ENCODE data around the gene FGFR2. TPM values are rescaled to one million over a fixed set of nuclear protein-coding genes. Genes with fewer than 3 reads are reported as not detected.

FGFR2 gene
- polyA plus RNA-seq (ENCODE audit: insufficient read depth in 1 of 5, insufficient read length in 5 of 5, low replicate concordance in 1 of 5), result 100 to 1,000 TPM; 241 to 327 (median 298) TPM
- long read RNA-seq, donor 1, partial matches to known transcripts, result 7 of 15 reads
- long read RNA-seq, donor 1, other reads (novel, unspliced or antisense), result 6 of 15 reads
- long read RNA-seq, donor 2, partial matches to known transcripts, result 0 of 9 reads
- long read RNA-seq, donor 2, other reads (novel, unspliced or antisense), result 7 of 9 reads
- long read RNA-seq, donor 3, partial matches to known transcripts, result 7 of 14 reads
- long read RNA-seq, donor 3, other reads (novel, unspliced or antisense), result 7 of 14 reads
- long read RNA-seq, donor 4, partial matches to known transcripts, result 0 of 7 reads
- long read RNA-seq, donor 4, other reads (novel, unspliced or antisense), result 7 of 7 reads
- long read RNA-seq, donor 5, partial matches to known transcripts, result 32 of 39 reads
- long read RNA-seq, donor 5, other reads (novel, unspliced or antisense), result 5 of 39 reads
- long read RNA-seq, donor 6, partial matches to known transcripts, result 15 of 40 reads
- long read RNA-seq, donor 6, other reads (novel, unspliced or antisense), result 25 of 40 reads
- long read RNA-seq, donor 7, partial matches to known transcripts, result 14 of 39 reads
- long read RNA-seq, donor 7, other reads (novel, unspliced or antisense), result 25 of 39 reads
- long read RNA-seq, donor 8, partial matches to known transcripts, result 0 of 1 reads
- long read RNA-seq, donor 8, other reads (novel, unspliced or antisense), result 0 of 1 reads

DNA sequence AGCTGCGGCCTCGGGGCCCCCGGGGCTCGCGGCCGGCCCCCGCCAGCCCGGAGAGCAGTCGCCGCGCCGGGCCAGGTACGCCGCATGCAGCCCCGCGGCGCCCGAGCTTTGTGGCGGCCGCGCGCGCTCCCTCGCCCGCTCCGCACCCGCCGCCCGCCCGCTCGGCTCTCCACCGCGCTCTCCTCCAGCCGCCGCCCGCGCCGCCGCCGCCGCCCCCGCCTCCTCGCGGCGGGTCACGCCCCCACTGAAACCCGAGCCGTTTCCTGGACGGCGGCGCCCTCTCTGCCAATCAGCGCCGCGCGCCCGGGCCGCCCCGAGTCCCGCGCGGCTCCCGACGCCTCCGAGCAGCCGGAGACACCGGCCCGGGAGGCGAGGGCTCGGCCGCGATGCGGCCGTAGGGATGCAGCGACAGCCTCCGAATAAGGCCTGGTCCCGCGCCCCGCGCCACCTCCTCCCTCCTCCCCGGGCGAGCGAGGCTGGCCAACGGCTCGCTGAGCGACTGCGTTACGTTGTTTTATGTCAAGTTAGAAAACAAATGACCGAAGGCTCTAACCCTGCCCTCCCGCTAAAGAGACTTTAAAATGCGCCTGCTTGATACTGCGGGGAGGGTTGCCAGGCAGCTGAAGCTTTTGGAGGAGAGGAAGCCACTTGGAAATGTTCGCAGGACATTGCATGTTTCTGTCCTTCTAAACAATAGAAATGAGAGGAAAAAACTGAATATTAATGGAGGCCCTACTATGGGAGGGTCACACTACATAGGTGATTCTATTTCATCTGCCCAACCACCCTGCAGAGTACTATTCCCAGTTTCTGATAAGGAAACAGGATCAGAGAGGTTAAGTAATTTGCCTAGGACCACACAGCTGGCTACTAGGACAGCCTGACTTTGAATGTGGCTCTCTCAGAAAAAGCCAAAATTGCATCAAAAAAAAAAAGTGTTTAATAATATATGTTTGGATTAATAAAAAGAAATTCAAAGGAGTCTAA lies at the start of gene FGFR2:
Gene FGFR2 (minus strand): TSS at position 182 of the 987 bp plus-strand sequence. CDS start 4,627 bp downstream, outside the sequence.
- peak; percentile 87 for DNase-seq

GRCh38 chr10:121647401-121647800 lies 49.2 kb upstream of the FGFR2 start:
- no peak for DNase-seq

DNA sequence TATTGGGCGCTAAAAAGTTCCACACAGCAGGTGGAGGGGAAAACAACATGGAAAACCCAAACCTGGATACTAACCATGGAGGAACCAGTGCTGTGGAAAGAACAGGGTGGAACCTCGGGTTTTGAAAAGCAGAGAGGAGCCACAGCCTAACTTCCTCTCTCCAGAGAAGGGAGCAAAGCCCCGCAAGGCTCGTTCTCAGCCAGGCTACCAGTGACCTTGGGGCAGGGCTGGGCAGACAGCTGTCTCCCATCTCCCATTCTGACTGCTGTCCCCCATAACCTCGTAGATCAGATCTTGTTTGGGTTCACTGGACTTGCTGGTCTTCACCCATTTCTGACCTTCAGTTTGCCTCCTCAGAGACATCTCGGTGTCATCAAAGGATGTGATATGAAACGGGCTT lies 47.5 kb upstream of the FGFR2 start:
- no peak for DNase-seq

DNA sequence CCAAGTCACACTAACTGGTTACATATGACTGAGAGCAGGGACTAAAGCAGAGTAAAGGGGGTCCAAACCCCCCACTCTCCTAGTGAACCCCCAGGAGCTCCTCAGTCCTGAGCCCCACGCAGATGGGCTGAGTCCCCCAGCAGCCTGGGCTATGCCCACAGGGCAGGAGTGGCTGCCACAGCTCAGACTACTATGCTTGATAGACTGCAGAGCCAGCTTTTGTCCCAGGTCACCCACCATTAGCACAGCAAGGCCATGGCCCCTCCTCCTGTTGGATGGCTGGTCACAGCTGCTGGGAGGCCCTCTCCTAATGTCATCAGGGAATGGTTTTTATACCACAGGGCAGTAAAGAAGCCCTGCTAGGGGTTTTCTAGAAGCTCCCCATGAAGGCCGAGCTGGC lies 46.3 kb upstream of the FGFR2 start:
- no peak for DNase-seq

- no peak for DNase-seq
These were observed 42.0 kb upstream of the FGFR2 start for GRCh38 chr10:121640266-121640665.

DNA sequence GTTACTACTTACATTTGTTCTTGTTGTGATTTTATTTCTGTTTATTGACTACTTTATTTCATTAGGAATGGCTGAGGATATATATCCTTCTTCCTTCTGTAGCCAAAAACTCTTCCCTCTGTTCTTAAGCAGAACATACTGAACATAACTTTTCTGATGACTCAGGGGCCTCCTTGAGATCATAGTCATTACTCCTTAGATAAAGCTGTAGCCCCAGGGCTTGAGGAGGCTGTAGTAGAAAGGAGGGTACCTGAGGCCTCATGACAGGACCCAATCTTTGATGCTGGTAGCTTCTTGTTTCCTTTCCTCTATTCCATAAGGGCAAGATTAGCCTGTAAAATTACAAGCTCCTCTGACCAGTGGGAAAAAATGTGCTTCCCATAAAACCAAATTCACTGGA lies 41.2 kb upstream of the FGFR2 start:
- DNase-seq, result no peak

DNA sequence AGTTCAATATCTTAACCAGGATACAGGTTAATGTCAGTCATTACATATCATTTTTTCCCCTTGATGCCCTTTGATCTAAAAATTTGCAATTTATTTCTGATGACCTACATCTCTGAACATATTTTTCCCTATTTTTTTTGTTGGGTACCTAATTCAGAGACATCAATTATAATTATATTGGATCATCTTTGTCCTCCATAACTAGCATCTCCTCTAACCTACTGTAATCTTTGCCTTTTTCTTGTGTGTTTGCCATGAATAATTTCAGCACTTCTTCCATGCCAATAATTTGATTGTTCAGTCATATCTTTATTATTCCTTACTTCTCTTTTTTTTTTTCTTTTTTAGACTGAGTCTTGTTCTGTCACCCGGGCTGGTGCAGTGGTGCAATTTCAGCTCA lies 39.2 kb upstream of the FGFR2 start:
- DNase-seq, result no peak

DNA sequence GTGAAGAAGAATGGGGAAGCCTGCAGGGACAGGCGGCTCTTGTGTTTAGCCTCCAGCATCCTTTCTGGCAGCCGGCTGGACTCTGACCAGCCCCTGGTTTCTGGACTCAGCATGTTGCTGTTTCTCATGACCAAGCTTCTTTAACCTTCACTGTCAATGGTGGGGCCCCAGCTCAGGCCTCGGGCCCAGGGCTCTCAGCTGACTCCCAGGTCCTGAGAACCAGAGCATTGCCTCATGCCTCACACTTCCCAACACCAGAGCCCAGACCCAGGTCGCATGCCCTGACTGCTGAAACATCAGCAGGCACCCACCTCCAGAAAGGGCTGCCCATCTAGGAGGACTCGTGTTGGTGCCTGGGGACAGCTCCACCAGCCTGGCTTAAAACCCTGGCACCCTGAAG lies 34.8 kb upstream of the FGFR2 start:
- DNase-seq, result no peak

- DNase-seq, result peak in 1 of 2 donors; percentile 50
These were observed 33.3 kb upstream of the FGFR2 start for GRCh38 chr10:121631365-121632029.

- no peak for DNase-seq
These were observed 30.6 kb upstream of the FGFR2 start for GRCh38 chr10:121628859-121629258.

DNA sequence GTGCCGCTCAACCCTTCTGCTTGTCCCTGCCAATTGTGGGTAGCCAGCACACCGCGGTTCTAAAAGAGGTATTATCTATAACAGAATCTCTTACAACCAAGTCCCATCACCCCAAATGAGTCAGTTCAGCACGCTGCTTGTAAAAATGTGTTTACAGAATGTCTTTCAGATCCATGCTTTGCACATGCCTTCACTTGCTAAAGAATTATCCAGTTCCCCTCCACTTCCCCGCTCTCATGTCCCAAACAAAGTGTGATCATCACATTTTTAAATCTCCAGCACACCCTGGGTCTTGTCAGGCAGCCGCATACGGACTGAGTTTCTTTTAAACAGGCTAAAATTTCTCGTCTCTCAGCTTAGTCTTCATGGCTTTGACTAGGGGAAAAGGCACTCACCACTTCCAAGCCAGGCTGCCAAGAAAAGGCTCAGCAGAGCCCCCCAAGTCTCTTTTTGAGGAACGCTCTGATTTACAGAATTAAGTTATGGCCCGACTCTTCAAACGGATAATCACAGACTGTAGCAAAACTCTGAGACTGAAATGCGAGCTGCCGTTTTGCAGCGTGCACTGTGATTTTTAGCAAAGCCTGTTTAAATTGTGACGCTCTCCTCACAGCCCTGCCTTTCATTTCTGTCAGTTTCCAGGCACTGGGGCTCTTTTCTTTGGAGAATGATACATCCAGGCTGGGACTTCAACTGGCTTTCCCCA lies 29.8 kb upstream of the FGFR2 start:
- DNase-seq, result no peak

- no peak for DNase-seq
These were observed 26.7 kb upstream of the FGFR2 start for GRCh38 chr10:121624836-121625486.

DNA sequence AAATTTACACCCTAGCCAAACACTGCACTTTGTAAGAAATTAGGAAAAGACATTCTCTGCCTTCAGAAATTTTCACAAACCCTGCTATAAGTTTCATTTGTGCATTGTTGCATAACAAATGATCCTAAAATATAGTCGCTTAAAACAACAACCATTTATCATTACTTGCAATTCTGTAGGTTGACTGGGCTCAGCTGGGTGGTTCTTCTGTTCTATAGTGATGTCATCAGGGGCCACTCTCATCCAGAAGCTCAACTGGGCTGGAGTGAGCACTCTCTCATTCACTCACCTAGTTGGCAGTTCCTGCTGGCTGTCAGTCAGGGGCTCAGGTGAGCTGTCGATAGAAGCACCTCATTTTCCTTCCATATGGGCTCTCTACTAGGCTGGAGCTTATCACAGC lies 20.7 kb upstream of the FGFR2 start:
- no peak for DNase-seq

DNA sequence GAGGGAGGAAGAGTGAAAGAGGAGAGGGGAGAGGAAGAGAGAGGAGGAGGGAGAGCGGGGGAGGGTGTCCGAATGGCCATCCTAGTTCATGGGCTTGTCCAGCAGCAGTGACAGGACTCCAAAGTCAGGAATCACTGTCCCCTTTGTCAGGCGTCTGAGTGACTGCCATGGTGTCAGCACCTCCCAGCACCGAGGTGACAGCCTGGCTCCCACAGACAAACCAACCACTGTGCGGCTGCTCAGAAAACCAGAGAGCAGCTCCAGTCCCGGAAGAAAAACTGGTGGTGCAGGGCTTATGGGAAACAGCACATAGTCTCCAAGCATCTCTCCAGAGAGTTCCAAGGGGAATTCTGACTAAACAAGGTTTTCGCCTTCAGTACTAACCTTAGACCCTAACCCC lies 18.9 kb upstream of the FGFR2 start:
- DNase-seq, result no peak

GRCh38 chr10:121616291-121616690 lies 18.0 kb upstream of the FGFR2 start:
- DNase-seq, result no peak

DNA sequence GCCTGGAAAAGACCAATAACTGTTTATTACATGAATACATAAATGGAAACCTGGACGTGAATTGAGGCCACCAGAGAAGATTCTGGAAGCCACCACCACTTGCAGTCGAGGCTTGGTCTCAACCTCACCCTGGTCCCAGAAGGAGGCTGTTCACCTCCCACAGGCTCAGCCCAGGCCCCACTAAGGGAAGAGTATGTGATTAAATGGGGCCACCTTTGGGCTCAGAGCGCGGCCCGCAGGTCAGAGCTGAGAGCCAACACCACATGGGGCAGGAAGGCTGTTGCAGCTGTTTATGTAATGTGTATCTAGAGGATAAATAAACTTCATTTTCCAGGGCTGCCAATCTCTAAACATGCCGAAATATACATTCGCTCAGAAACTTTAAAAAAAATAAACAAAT lies 17.6 kb upstream of the FGFR2 start:
- no peak for DNase-seq

DNA sequence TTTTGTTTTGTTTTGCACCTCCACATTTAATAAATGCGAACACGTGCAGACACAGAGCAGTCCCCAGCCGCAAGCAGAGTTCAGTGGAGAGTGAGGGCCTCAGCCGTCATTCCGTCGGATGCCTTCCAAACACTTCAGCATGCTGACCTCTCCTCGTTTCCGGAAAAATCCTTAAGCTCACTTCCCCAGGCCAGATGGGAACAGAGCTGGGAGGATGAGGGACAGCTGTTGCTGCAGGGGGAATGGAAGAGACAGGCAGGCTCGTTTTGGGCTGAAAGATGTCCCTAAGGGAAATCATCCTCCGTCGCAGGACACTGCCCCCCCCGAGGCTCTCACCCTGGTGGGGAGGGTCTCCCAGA lies 17.2 kb upstream of the FGFR2 start:
- DNase-seq, result peak; percentile 74 to 76

GRCh38 chr10:121614613-121615434 lies 16.6 kb upstream of the FGFR2 start:
- no peak for DNase-seq

- DNase-seq, result no peak
These were observed 15.2 kb upstream of the FGFR2 start for GRCh38 chr10:121613456-121613855.

Measured in right lung (tissue), 10 donors.